Measurements from ENCODE around the gene OR52N4. TPM values are rescaled to one million over a fixed set of nuclear protein-coding genes. Genes with fewer than 3 reads are reported as not detected.

The OR52N4 gene
- total and polyA plus RNA-seq, 2 of the 8 experiments (the other 6 are each of a cell fraction or from before 2014, with no cell fraction given): 3.7 TPM; not detected in 1

DNA sequence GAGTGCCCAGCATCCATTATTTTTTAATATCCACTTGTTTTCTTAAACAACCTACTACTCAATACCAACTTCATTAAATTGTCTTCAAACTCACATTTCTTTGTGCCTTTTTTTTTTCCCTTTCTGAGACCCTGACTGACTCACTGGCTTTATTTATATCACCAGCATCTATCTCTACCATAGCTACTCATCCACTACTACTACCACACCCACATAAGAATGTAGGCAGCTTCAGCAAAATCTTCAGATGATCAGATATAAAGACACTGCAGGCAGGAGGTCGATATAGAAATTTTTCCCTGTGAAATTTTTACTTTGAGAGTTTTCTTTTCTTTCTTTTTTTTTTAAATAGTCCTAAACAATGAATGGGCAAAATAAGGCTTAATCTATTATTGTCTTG lies 15.6 kb upstream of the OR52N4 start:
- no peak for FAIRE-seq
- Histone ChIP-seq H3K9ac (replicated peaks in 1 of 4; ENCODE audit: extremely low read depth in 1 of 4, low read depth in 3 of 4, low read length in 3 of 4) (no peak overlapping the region), H3K23me2 (ENCODE audit: low read depth, low read length) (no peaks in the 10 kb centered on the region), H3K14ac (ENCODE audit: insufficient read length) (no peak overlapping the region), H2BK120ac (replicated peaks; ENCODE audit: low read depth, low read length) (no peak overlapping the region), H3K36me3 (ENCODE audit: control insufficient read depth in 2 of 4, insufficient read depth in 4 of 4, low read length in 3 of 4) (no peaks in the 10 kb centered on the region), H2AFZ (ENCODE audit: low read length) (no peak overlapping the region), H3K27me3 (replicated peaks in 1 of 4; ENCODE audit: control insufficient read depth in 3 of 4, extremely low read depth in 1 of 4, insufficient read depth in 3 of 4, low read length in 3 of 4) (no peaks in the 10 kb centered on the region), H3K79me2 (ENCODE audit: control insufficient read depth in 1 of 2, insufficient read depth in 2 of 2, low read length in 2 of 2) (no peaks in the 10 kb centered on the region), H2AK5ac (ENCODE audit: low read depth, low read length) (no peak overlapping the region), H4K91ac (replicated peaks; ENCODE audit: insufficient read length, low read length) (no peak overlapping the region), H2BK20ac (ENCODE audit: low read length) (no peak overlapping the region), H3K23ac (ENCODE audit: insufficient read length) (no peak overlapping the region), H3K79me1 (ENCODE audit: low read depth, low read length) (no peaks in the 10 kb centered on the region), H3K4me1 (replicated peaks in 1 of 4; ENCODE audit: control insufficient read depth in 3 of 4, insufficient read depth in 4 of 4, low read length in 3 of 4) (no peaks in the 10 kb centered on the region), H3K4me2 (ENCODE audit: insufficient read depth in 1 of 2, low read depth in 2 of 2, low read length in 2 of 2) (no peak overlapping the region), H3K4me3 (ENCODE audit: extremely low read depth in 1 of 4, insufficient read depth in 2 of 4, low read depth in 3 of 4, low read length in 4 of 4) (no peak overlapping the region), H3K27ac (ENCODE audit: low read depth, low read length) (no peak overlapping the region), H2BK12ac (ENCODE audit: low read depth, low read length) (no peak overlapping the region), H3K4ac (replicated peaks; ENCODE audit: insufficient read length, low read depth, low read length) (no peak overlapping the region), H4K20me1 (replicated peaks in 1 of 2; ENCODE audit: control insufficient read depth in 1 of 2, insufficient read depth in 2 of 2, low read length in 2 of 2) (no peaks in the 10 kb centered on the region), H4K5ac (ENCODE audit: insufficient read length, low read depth, low read length) (no peak overlapping the region), H2BK15ac (ENCODE audit: low read length) (no peak overlapping the region), H2BK5ac (ENCODE audit: low read depth, low read length) (no peak overlapping the region), H3K56ac (replicated peaks; ENCODE audit: insufficient read length, low read depth, low read length) (no peak overlapping the region), H3K9me3 (ENCODE audit: insufficient read depth in 2 of 2, low read depth in 1 of 2, low read length in 1 of 2) (no peaks in the 10 kb centered on the region), H3K18ac (ENCODE audit: extremely low read depth, low read length) (no peak overlapping the region), H4K8ac (ENCODE audit: extremely low read depth, insufficient read depth, low read length) (no peak overlapping the region)
- ChIA-PET POLR2A (ENCODE audit: partially characterized antibody) (no interaction called here), CTCF (ENCODE audit: partially characterized antibody) (interaction anchor here (0.5 to 0.6 kb wide), 2 partner anchors 69 to 933 kb away, joined by 3 read pairs; no protein-coding TSS in a partner anchor)
- DNase-seq (ENCODE audit: low read depth in 1 of 2, low spot score in 2 of 2): no peak
- 78% methylated on average over 1 of the region's 1 CpG; no CpG with 5 or more reads in 1 of the 2 experiments for WGBS, 2 experiments (ENCODE audit: extremely low coverage in 1 of 2, insufficient coverage in 1 of 2, insufficient read length in 1 of 2, insufficient replicate concordance in 2 of 2, low coverage in 1 of 2, low lambda C conversion rate in 2 of 2, missing lambda C conversion rate in 1 of 2)
- TF ChIP-seq SIX5 (IDR thresholded peaks at IDR 0.05; ENCODE audit: low read depth, low read length) (no peak), RNF2 (IDR thresholded peaks at IDR 0.05; ENCODE audit: borderline replicate concordance, low read depth, low read length, missing control alignments, poor library complexity, severe bottlenecking) (no peak), CBX5 (IDR thresholded peaks at IDR 0.05; ENCODE audit: low read depth, low read length) (no peak), NANOG (IDR thresholded peaks at IDR 0.05; ENCODE audit: insufficient read depth, low read depth, low read length, poor library complexity, severe bottlenecking) (no peak)

Data from H1 (cell line).